Inflammatory macrophage treated with lipopolysaccharide for 1 hour (primary cell): Measurements from ENCODE around the gene NRF1.
"Not testable (repeated sequence)": the region's sequence is repeated elsewhere in the genome, so short reads cannot be mapped to it uniquely, and the experiment has no call there.

Experiments
- DNase-seq, 2 donors: peaks; one replicate each; pipeline ENCODE4 v3.0.0-alpha.2; 2020 to 2022

Gene NRF1

DNA sequence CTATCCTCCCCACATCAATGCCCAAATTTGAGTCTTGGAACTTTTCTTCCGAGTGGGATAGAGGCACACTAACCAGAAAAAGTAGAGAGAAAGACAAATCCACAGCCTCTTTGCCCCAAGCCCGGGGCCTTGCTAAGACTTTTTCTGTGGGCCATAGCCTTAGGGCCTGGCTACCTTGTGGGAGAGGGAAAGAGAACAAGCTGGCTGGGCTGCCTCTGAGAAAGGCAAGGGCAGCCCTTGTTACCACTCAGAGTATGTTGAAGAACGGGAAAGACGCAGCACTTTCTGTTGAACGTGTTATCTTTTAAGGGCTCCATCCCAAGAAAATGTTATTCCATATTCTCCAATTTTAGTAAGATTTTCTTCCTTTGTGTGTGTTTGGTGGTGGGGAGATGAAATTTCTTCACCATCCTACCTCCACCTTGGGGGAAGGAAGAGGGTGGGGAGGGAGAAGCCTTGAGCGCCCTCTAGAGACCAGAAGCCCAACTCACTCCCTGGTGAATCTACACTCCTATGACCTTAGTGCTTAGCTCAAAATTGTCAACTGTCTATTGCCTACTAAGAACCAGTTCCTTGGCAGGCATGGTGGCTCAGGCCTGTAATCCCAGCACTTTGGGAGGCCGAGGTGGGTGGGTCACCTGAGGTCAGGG lies 3.9 kb upstream of the NRF1 start:
- DNase-seq = no peak

- peak; percentile 60 to 79 for DNase-seq
Measured at GRCh38 chr7:129609666-129610065, 1.9 kb upstream of the NRF1 start.

DNA sequence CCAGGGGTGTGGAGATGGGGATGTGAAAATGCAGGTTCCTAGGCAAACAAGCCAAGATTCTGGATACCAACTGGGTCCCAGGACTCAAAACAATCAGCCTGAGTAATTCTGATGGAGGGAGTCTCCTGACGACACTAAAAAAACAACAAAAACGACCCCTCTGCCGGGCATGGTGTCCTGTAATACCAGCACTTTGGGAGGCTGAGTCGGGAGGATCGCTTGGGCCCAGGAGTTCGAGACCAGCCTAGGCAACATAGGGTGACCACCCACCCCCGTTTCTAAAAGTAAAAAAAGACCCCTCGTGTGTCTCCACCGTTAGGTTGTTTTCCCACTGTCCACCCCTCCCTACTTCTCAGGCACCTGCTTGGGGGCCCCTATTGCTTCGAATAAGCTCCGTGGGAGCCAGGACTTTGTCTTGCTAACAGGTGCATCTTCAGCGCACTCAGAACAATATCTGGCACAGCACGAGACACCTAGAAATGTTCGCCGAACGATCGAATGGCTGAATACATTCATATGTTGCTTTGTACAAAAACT lies 743 bp upstream of the NRF1 start:
- DNase-seq = no peak

DNA sequence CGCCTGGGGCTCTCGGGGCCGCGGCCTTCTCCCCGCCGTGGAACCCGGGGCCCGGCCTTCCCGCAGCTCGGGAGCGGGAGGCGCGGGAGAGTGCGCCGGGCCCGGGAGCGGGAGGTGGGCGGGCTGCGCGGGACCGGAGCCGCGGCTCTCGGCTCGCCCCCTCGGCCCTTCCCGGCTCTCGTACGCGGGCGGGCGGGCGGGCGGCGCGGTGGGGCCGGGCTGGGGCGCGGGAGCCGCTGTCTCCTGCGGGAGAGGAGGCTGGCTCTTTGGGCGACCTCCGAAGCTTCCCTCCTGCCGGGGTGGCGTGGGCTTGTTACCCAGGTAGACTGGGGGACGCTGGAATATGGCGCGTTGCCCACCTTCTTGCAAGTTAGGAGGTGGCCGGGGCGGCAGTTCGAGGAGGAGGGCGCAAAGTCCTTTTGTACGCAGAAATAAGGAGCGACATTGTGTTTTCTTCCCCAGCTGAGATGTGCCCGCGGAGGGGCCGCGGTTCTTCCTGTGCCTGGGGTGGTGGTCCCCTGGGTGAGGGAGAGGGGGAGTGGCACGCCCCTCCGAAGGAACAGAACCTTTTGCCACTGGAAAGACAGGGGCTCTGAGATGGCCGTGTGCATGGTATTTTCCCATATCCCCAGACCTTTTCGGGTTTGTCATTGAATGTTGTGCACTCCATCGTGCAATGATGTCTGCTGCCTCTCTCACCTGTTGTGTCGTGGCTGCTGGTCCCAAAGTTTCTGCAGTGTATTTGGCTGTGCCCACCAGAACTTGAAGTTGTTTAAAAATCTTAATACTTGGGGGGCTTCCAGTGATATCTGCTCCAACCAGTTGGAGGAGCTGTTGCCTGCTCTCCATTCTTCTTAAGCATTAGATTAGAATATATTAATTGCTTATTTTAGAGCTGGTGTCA lies 844 bp downstream of the NRF1 start:
- DNase-seq = peak in 1 of 2 donors; percentile 47

DNA sequence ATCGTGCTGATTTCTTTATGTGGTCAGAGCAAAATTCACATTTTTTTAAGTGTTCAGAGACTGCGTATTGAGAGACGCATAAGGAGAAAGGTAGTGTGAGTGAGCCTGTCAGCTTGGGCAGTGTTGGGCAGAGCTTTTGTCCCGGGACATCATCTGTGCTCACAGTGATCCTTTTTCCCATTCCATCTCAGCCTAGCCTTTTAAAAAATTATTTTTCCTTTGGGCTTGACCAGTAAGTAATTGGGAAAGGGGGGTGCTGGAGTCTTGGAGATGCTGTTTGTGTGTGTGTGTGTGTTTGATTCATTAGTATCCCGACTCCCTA lies 1.5 kb downstream of the NRF1 start:
- DNase-seq = no peak

- peak; percentile 84 to 92 for DNase-seq
Measured at GRCh38 chr7:129615018-129615417, 3.5 kb downstream of the NRF1 start.

- DNase-seq = peak in 1 of 2 donors; percentile 32
Measured at GRCh38 chr7:129616530-129616929, 5.0 kb downstream of the NRF1 start.

- DNase-seq = peak; percentile 48 to 66
Measured at GRCh38 chr7:129617178-129617577, 5.7 kb downstream of the NRF1 start.

GRCh38 chr7:129617652-129618051 lies 6.1 kb downstream of the NRF1 start:
- peak in 1 of 2 donors; percentile 32 for DNase-seq

DNA sequence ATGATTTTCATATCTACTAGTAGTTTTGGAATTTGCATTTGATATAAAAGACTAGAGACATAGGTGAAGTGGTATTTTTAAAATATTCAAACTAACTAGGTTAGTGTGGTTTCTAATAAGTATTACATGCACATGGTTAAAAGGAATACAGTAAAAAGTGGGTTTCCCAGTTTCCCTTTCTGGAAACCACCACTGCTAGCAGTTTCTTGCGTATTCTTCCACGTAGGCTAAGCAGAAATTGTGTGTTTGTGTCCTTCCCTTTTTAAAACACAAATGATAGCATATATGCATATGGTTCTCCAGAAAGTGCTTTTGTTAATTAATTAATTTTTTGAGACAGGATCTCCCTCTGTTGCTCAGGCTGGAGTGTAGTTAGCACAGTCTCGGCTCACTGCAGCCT lies 15.4 kb downstream of the NRF1 start:
- peak; percentile 69 to 76 for DNase-seq

DNA sequence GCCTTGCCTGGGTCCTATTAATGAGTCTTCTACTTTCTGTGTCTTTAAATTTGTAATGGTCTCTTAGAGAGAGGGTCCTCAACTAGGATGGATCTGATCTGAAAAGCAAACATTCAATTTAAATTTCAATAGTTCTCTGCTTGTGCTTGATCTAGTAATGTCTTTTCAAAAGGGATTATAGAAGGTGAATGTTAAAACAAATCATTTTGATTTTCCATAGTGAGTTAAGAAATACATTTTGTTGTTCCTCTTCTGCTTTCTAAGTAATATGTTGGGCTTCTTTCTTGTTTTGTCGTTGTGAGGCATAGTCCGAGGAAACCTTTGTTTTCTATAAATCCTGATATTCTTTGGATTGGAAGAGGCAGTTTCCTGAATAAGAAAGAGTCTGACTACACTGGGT lies 18.8 kb downstream of the NRF1 start:
- DNase-seq = no peak

GRCh38 chr7:129634361-129635034 lies 23.0 kb downstream of the NRF1 start:
- no peak for DNase-seq

GRCh38 chr7:129635300-129636029 lies 23.9 kb downstream of the NRF1 start:
- DNase-seq = peak; percentile 55 to 82

DNA sequence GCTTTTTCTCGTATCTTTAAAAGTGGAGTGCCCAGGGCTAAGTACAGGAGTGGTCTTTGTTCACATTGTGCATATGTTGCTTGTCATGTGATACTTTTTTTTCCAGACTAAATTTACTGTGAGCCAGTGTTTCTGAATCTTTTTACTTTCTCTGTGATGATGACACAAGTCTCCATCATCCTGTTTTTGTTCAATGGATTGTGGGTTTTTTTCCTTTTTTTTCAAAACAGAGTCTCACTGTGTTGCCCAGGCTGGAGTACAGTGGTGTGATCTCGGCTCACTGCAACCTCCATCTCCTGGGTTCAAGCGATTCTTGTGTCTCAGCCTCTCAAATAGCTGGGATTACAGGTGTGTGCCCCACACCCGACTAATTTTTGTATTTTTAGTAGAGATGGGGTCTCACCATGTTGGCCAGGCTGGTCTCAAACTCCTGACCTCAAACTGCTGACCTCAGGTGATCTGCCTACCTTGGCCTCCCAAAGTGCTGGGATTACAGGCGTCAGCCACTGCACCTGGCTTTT lies 24.6 kb downstream of the NRF1 start:
- not testable (repeated sequence) for DNase-seq

- no peak for DNase-seq
Measured at GRCh38 chr7:129636641-129637040, 25.1 kb downstream of the NRF1 start.

- no peak for DNase-seq
Measured at GRCh38 chr7:129640400-129640799, 28.9 kb downstream of the NRF1 start.

DNA sequence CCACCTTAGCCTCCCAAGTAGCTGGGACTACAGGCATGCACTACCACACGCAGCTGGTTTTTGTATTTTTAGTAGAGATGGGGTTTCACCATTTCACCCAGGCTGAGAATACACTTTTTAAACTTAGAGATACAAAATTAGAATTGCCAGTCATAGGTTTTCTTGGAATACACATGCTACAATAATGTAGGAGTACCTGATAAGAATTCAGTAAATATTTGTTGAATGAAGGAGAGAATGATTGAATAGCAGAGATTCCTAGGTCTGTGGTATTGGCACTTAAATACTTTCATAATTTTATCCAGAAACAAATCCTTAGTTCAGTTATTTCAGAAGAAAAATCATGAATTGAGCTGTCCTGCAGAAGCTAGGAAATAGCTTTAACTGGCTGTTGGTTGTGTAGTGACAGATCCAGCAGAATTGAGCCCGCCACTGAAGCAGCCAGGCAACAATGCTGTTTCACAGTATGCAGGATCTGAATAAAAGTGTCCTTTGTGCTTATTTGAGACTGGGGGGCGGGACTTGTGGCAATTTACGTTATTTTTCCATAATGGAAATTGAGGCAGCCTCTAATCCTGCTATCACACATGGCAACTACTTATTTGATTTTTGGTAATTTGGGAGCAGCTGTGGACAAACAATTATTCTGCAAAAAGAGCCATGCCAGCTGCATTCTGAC lies 31.5 kb downstream of the NRF1 start:
- no peak for DNase-seq

- no peak for DNase-seq
Measured at GRCh38 chr7:129643550-129644170, 32.1 kb downstream of the NRF1 start.

GRCh38 chr7:129644634-129645230 lies 33.2 kb downstream of the NRF1 start:
- DNase-seq = peak; percentile 40 to 61

DNA sequence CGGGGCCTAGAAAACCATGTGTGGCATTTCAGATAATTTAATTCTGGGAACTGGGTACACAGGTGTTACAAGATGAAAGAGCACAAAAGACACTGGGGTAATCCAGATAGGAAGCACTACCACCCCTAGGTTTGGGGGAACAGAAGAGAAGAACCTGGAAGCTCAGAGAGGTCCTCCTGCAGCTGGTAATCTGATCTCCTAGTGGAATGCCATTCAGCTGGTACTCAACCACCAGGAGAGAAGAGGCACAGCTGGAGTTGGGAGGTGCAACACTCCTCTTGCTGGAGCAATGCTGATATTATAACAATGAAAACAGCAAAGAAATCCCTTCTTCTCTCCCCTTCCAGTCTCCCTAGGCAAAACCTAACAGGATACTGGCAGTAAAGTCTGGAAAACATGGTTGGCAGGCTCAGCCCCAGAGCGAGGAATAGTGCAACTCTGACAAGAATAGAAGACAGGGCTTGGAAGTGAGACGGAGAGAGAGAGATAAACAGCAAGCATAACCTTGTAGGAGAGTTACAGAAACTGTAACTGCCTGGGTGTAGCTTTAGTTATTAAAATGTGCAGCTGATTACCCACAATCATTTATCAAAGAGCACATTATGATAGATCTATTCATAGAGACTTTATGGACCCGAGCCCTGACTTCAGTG lies 35.0 kb downstream of the NRF1 start:
- DNase-seq = no peak
